8988T (cell line): ENCODE data around the gene FLCN.
"Not testable (repeated sequence)": the region's sequence is repeated elsewhere in the genome, so short reads cannot be mapped to it uniquely, and the experiment has no call there.

Experiments
- DNase-seq: peaks from one replicate; pipeline ENCODE4 v3.0.0; 2011

FLCN gene, protein sequence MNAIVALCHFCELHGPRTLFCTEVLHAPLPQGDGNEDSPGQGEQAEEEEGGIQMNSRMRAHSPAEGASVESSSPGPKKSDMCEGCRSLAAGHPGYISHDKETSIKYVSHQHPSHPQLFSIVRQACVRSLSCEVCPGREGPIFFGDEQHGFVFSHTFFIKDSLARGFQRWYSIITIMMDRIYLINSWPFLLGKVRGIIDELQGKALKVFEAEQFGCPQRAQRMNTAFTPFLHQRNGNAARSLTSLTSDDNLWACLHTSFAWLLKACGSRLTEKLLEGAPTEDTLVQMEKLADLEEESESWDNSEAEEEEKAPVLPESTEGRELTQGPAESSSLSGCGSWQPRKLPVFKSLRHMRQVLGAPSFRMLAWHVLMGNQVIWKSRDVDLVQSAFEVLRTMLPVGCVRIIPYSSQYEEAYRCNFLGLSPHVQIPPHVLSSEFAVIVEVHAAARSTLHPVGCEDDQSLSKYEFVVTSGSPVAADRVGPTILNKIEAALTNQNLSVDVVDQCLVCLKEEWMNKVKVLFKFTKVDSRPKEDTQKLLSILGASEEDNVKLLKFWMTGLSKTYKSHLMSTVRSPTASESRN

DNA sequence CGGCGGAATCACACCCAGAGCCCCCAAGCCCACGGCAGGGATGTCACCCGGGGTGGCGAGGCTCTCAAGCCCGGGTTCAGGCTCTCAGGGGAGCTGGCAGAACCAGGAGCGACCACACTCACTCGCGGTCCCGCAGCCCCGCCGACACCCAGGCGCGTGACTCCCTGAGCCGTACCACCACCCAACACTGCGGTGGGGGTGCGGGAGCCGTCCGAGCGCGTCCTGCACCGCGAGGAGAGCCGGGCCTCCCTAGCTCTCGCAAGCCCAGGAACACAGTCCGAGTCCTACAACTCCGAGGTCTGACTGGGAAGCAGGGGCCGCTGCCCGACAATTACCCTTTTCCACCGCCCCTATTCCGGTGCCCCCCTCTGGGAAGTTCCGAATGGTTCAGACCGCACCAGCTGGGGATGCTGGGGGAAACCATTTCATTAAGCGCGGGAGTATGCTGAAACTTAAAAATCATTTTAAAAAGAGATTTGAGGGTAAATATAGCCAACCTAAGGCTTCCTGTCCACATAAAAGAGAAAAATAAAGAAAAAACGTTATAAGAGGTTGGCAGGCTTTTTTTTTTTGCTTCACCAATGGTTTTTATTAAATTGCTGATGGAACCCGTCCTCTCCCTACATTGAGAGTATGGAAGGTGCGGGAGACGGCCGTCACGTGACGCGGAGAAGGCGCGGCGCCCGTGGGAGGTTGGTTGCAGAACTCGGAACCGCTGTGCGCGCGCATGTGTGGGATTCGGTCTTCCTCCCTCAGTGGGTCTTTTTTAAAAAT is at the start of gene FLCN:
Gene FLCN (minus strand): TSS at position 143 of the 774 bp plus-strand sequence. CDS start 9,031 bp downstream, outside the sequence.
- peak; percentile 73 for DNase-seq

DNA sequence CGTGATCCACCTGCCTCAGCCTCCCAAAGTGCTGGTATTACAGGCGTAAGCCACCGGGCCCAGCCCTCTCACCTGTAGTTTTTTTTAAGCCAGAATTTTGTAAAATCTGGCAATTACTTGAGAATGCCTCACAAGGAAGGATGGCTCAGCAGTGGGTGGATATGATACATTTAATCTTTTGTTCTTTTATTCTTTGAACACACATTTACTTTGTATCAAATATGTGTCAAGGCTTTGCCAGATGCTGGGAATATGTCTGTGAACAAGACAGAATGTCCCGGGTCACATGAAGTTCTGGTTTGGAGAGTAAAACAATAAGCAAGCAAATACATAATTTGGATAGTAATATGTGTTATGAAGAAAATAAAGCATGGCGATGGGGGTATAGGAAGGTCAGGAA is 49.0 kb upstream of the FLCN start:
- no peak for DNase-seq

DNA sequence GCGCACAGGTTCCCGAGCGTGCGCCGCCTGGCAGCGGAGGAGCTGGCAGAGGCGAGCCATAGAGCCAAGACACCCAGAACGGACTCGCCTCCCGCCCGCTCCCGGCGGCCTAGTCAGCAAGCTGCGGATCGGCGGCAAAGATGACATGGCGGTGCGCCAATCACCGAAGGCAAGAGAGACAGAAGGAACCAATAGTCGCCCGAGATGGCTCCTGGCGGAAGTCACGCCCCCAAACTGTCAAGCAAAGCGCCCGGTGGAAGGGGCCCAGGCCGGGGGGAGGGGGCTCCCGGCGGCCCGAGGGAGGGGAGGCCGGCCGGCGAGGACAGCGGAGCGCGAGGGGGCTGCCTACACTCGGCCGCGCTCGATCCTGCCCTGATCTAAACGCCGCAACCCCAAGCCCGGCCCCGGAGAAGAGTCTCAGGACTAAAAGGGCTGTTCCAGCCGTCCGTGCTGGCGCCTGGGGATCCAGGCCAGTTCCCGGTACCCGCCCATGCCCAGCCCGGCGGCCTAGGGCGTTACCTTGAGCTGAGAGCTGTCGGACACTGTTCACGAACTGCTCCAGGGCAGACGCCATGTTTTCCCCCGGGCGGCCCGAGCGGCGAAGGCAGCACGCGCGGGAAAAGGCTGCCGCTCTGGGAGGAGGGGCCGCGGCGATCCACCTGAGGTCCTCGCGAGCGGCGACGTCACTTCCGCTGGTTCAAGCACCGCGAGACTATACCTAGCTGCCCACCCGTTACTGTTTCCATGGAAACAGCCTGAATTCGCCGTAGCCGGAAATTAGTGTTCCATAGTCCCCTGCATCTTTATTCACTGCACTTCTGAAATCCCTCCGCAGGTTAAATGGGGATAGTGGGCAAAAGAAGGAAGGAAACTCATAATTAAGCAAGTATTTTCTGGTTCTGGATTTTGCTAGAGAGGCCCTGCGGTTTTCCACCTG is 43.9 kb upstream of the FLCN start, which contains the start of gene COPS3:
Gene COPS3 (minus strand): TSS at position 634 of the 937 bp plus-strand sequence. CDS start 60 bp downstream, at position 574.
- DNase-seq = peak; percentile 89

DNA sequence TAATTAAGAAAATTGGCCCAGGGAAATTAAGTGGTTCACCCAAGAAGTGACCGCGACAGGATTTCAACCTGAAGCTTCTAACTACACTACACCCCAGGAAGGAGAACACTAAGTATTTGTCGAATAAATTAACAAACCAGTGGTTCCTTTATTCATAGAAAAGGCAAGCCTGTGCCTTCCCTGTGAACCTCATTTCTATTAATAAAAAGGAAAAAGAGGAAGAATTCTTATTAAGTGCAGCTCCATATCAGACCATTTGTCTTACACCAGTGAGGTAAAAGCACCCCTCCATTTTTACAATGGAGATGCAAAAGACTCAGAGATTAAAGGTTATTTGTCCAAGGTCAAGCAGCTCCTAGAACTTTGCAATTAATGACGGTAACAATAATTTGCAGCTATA is 42.3 kb upstream of the FLCN start:
- no peak for DNase-seq

DNA sequence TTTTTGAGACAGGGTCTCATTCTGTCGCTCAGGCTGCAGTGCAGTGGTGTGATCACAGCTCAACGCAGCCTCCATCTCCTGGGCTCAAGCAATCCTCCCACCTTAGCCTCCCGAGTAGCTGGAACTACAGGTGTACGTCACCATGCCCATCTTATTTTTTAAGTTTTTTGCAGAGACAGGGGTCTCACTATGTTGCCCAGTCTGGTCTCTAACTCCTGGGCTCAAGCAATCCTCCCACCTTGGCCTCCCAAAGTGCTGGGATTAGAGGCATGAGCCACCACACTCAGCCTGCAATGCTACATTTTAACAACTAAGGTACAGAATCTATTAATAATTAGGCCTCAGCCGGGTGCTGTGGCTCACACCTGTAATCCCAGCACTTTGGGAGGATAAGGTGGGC is 40.5 kb upstream of the FLCN start:
- not testable (repeated sequence) for DNase-seq

DNA sequence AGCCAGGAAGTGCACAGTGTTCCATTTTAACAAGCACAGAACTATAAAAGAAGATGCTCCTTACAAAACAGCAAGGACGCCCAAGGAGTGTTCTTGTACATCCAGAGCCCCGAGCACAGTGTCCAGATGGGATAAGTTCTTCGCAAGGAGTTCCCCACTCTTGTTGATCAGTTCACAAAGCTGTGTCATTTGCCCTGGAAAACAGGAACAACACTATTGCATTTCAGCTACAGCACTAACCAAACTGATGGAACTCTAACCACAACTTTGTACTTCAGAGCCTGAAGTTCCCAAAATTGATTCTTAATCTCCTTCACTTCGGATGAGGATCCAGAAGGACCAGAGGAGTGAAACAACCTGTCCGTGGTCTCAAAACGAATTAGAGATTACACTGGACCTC is 39.0 kb upstream of the FLCN start:
- no peak for DNase-seq

DNA sequence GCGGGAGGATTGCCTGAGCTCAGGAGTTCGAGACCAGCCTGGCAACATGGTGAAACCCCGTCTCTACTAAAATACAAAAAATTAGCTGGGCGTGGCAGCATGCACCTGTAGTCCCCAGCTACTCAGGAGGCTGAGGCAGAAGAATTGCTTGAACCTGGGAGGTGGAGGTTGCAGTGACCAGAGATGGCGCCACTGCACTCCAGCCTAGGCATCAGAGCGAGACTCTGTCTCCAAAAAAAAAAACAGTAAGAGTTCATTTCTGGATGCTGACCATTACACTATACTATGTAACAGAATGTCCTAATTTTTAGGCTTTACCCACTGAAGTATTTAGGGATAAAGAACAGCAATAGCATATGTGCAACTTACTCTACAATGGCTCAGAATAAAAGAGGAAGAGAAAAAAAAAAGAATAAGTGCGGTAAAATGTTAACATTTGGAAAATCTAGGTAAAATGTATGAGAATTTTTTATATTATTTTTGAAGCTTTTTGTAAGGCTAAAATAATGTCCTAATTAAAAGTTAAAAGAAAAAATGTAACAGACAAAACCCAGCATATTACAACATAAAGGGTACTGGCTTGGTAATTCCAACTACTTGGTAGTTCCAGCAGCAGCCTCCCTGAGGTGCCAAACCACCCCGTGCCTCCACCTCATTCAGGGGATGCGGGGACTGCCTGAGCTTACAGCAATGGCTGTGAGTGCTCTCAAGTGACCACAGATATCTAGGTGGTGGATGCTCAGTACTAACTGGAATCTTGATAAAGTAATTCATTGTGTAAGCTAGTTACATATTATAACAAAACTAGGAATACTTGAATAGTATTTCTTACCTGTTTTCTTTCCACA is 33.2 kb upstream of the FLCN start:
- DNase-seq = no peak

DNA sequence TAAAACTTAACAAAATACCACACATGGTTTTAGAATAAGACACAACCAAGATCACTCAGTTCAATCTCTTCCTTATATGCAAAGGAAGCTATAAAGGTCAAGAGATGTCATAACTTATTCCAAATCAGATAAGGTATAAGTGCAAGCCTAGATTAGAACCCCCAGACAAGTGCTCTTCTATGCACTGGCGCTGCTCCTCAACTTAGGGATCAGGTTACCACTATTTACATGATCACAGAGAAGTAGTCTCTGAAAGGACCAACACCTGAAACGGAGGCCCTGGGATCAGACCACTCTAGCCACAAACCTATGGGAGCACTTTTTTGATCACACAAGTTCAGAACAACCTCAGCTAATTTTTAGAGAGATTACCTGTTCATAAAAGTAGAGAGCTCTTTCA is 27.5 kb upstream of the FLCN start:
- no peak for DNase-seq

DNA sequence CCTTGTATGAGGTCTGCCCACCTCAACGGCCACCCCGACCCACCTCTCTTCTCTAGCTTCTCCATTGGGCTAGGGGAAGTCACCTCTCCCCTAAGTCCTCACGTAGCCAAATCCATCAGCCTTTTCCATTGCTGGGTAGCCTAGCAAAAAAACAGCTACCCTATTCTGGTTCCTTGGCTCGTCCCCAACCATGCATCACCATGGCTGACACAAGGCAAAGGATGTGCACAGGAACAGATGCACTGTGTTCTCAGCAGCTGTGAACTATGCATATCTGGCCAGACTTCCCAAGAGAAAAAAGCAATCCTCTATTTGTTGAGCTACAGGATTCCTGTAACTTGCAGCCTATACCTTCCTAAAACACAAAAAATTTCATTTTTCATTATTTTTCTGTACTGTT is 22.0 kb upstream of the FLCN start:
- DNase-seq = no peak

DNA sequence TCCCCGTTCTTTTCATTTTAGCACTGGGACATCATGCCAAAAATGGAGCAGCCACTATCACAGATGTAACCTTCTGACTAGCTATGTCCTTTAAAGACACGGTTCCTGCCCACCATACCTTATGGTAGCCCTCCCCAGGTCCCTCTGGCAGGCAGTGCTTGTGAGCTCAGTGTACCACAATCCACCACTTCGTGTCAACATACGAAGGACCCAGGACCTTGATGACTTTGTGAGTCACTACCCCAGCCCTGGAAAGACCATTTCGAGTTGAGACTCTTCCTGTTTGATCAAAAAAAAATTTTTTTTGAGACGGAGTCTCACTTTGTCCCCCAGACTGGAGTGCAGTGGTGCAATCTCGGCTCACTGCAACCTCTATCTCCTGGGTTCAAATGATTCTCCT is 21.0 kb upstream of the FLCN start:
- no peak for DNase-seq

DNA sequence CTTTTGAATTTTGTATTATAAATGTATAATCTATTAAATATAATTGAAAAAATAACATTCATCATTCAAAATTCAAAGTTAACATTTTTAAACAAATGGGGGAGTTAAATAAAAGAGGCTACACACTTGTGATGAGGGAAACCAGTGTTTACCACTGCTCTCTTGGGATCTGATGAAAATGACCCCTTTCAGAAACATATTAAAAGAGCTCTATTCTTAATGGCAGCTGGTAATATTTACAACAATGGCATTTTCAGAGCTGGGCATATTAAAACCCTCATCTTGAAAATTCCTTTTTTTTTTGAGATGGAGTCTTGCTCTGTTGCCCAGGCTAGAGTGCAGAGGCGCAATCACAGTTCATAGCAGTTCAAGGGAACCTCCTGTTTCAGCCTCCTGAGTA is 19.3 kb upstream of the FLCN start:
- DNase-seq = no peak

DNA sequence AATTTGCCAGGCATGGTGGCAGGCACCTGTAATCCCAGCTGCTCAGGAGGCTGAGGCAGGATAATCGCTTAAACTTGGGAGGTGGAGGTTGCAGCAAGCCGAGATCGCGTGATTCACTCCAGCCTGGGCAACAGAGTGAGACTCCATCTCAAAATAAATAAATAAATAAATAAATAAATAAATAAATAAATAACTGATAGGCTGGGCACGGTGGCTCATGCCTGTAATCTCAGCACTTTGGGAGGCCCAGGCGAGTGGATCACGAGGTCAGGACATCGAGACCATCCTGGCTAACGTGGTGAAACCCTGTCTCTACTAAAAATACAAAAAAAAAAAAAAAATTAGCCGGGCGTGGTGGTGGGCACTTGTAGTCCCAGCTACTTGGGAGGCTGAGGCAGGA is 18.7 kb upstream of the FLCN start:
- DNase-seq = not testable (repeated sequence)

DNA sequence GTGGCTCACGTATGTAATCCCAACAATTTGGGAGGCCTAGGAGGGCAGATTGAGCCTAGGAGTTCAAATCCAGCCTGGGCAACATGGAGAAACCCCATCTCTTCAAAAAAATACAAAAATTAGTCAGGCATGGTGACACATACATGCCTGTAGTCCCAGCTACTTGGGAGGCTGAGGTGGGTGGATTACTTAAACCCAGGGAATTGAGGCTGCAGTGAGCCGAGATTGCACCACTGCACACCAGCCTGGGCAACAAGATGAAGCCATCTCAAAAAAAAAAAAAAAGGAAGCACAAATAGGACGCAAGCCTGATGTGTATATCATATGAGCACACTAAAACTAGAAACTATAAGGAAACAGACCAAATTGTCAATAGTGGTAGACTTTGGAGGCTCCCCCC is 17.1 kb upstream of the FLCN start:
- DNase-seq = no peak

DNA sequence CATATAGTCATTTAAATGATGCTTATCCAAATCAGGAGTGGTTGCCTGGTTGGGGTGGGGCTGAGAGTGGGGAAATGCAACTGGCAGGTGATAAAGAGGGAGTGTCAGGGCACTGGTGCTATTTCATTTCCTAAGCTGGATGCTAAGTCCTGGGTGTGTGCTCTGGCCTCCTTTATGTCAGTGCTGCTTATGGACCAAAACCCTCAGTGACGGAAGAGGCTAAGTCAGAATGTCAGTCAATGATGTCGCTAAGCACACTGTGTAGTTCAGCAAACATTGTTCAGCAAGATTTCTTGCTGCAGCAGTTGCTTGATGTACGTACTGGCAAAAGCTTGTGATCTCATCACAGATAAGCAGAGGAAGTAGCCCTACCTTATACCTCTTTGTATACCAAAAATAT is 16.4 kb upstream of the FLCN start:
- no peak for DNase-seq

DNA sequence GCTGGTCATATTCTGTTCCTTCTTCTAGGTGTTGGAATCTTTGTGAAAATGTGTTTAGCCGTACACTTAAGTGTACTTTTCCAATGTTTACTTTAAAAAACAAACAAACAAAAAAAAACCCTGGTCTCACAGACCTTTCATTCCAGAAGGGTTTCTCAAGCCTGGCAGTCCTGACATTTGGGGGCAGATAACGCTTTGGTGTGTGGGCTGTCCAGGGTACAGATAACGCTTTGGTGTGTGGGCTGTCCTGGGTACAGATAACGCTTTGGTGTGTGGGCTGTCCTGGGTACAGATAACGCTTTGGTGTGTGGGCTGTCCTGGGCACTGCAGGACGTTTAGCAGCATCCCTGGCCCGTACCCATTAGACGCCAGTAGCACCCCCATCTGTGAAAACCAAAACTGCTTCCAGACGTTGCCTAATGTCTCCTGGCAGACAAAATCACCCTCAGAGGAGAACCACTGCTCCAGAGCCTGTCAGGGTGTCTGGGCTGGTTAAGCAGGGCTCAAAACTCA is 15.2 kb upstream of the FLCN start:
- DNase-seq = no peak

DNA sequence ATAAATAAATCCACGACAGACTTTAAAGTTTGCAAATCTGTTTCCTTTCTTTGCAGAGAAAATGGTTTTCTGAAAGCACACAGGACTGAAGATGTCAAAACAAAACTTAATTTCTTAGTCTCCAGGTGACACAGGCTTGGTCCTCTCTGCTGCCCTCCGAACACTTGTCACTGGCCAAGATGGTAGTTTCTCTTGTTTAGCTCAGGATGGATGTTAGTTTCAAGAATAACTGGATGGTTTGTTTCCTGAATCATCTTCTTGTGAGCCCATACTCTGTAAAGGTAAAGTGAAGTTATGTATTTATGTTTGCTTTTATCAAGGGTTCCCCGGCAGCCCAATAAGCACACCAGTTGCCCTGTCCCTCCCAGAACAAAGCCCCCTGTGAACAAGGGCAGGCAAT is 9.9 kb upstream of the FLCN start:
- no peak for DNase-seq

DNA sequence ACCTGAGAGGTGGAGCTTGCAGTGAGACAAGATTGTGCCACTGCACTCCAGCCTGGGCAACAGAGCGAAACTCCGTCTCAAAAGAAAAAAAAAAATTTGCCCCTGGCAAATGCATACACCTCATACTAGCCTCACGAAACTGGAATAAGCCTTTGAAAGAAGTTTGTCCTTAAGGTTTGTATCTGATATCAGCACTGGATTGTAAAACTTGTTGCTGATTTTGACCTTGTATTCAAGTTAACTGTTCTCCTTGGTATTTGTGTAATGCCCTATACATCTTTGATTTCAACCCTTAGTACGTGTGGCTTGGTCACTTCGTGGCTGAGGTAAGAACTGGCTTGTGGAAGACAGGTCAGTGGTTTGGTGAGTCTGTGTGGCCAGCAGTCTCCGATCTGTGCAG is 6.2 kb upstream of the FLCN start:
- no peak for DNase-seq

DNA sequence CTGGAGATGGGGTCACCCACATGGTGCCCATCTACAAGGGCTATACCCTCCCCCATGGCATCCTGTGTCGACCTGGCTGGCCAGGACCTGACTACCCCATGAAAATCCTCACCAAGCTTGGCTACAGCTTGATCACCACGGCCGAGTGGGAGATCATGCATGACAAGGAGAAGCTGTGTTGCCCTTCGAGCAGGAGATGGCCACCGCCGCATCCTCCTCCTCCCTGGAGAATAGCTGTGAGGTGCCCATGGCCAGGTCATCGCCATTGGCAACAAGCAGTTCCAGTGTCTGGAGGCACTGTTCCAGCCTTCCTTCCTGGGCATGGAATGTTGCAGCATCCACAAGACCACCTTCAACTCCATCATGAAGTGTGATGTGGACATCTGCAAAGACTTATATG is 5.3 kb upstream of the FLCN start:
- no peak for DNase-seq

DNA sequence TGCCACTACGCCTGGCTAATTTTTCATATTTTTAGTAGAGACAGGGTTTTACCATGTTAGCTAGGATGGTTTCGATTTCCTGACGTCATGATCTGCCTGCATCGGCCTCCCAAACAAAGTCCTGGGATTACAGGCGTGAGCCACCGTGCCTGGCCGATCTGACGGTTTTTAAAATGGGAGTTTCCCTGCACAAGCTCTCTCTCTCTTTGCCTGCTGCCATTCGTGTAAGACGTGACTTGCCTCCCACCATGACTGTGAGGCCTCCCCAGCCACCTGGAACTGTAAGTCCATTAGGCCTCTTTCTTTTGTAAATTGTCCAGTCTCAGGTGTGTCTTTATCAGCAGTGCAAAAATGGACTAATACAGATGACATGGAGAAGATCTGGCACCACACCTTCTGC is 4.7 kb upstream of the FLCN start:
- DNase-seq = no peak

DNA sequence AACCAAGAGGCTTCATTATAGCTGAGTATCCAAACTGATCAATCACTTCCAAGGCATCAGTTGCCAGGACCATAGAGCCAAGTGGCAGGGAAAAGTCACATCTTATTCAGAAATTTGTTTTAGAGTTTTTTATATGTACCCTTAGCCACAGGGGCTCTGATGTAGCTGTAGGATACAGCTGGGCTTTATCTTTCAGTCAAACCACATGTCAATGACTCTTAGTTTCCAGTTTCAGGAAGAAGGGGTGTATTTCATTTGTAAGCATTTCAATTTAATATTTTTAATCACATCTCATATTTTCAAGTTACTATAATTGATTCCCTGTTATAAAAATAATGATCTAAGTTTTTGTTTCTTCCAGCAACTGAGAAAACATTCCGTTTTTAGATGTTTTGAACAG is 2.9 kb upstream of the FLCN start:
- no peak for DNase-seq

DNA sequence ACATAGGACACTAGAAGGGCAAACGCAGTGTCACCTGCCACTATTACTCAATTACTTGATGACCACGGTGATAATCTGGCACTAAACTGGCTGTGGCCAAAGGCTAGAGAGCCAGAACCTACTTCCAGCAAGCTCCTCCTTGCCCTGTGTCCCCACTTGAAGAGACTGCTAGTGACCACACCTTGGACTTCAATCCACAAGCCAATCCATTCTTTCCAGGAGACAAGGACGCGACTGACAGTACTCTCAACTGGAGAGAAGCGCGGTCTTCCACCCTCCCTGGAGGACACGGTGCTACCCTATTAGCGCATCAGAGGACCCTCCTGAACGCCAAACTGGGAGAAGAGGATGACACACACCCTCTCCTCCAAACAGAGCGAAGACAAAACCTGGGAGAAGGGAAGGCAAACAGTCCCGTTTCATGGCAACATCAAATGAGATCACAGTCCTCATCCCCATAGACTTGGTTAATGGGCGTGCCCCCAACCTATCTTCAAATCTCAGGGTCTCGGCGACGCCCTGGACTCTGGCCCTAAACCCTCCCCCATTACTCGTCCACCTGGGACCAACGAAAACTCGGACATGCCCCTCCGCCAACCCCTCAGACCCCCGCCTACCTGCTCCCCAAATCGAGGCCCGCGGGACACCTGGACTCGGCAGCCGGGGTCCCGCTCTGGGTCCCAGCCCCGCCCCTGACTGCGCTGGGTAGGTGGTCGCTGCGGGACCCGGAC is 508 bp downstream of the FLCN start:
- DNase-seq = no peak
